Hindlimb muscle (tissue), 1 donor: ENCODE results near the gene SYMPK. TPM values are rescaled to one million over a fixed set of nuclear protein-coding genes. Genes with fewer than 3 reads are reported as not detected.

Experiments
- DNase-seq: peaks from one replicate; pipeline ENCODE4 v3.0.0-alpha.2; 2013
- polyA plus RNA-seq: library from polyadenylated mRNA; unstranded; fragments of 120-200 nt; gene quantifications from one replicate; pipeline ENCODE4 v1.2.1, GENCODE V29; 2013; ENCODE audit not compliant: insufficient read length

SYMPK gene
- polyA plus RNA-seq, 1 donor, result 40.3 TPM

- no peak for DNase-seq
These were observed 97.1 kb downstream of the SYMPK start for GRCh38 chr19:45765702-45766295.

Other genes starting within 250 kb of the SYMPK start
- gene EML2, start 223.8 kb downstream of the SYMPK start, polyA plus RNA-seq, result 13.1 TPM
- gene GIPR, start 194.9 kb downstream of the SYMPK start, polyA plus RNA-seq, result 1.7 TPM
- gene SNRPD2, start 171.2 kb downstream of the SYMPK start, polyA plus RNA-seq, result 238 TPM
- 4.0 TPM for gene QPCTL, start 170.5 kb downstream of the SYMPK start, polyA plus RNA-seq
- gene FBXO46, start 132.3 kb downstream of the SYMPK start, polyA plus RNA-seq, result 16.2 TPM
- gene MEIOSIN, start 129.7 kb downstream of the SYMPK start, polyA plus RNA-seq, result not detected
- 32.1 TPM for gene SIX5, start 93.9 kb downstream of the SYMPK start, polyA plus RNA-seq
- 399 TPM for gene DMPK, start 80.7 kb downstream of the SYMPK start, polyA plus RNA-seq
- 57.6 TPM for gene DMWD, start 70.3 kb downstream of the SYMPK start, polyA plus RNA-seq
- not detected for gene RSPH6A, start 47.8 kb downstream of the SYMPK start, polyA plus RNA-seq
- gene FOXA3, start 1.2 kb upstream of the SYMPK start, polyA plus RNA-seq, result not detected
- gene IRF2BP1, start 23.0 kb upstream of the SYMPK start, polyA plus RNA-seq, result 20.8 TPM
- gene MYPOP, start 39.5 kb upstream of the SYMPK start, polyA plus RNA-seq, result 4.8 TPM
- gene NANOS2, start 51.6 kb upstream of the SYMPK start, polyA plus RNA-seq, result not detected
- gene NOVA2, start 110.7 kb upstream of the SYMPK start, polyA plus RNA-seq, result 5.0 TPM
- gene CCDC61, start 132.3 kb upstream of the SYMPK start, polyA plus RNA-seq, result 9.0 TPM
- 0.83 TPM for gene PGLYRP1, start 159.9 kb upstream of the SYMPK start, polyA plus RNA-seq
- 5.7 TPM for gene IGFL4, start 177.9 kb upstream of the SYMPK start, polyA plus RNA-seq